NCI-H82 treated with DMSO at 0.1 percent for 48 hours (cell line): ENCODE results near the gene CPTP.

Source experiments
- DNase-seq: peaks from one replicate; lab custom pipeline; 2025; ENCODE audit not compliant: unreplicated experiment; lab: John Stamatoyannopoulos, UW

CPTP gene

GRCh38 chr1:1291548-1292441, 32.8 kb upstream of the CPTP start:
- peak; percentile 55 for DNase-seq

GRCh38 chr1:1292442-1292779, 32.2 kb upstream of the CPTP start:
- no peak for DNase-seq

DNA sequence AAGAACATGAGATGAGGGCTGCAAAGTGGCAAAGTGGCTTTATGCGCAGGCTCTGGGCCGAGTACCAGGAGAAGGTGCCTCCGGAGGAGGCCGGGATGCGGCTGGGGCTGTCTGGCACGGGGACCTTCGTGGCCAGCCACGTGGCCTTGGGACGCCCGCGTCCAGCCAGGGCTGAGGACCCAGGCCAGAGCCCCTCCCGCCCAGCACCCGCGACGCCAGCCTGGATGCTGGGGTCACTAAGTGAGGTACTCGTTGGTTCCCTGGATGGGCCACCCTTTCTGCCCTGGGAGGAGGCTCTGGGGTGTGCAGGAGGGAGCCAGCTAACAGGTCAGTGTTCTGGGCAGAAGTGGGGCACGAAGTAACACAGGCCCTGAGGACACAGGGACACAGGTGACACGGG, 31.8 kb upstream of the CPTP start:
- DNase-seq: no peak

- no peak for DNase-seq
These were observed 31.0 kb upstream of the CPTP start for GRCh38 chr1:1293263-1294249.

- no peak for DNase-seq
These were observed 30.2 kb upstream of the CPTP start for GRCh38 chr1:1294250-1294890.

GRCh38 chr1:1295154-1295923, 29.3 kb upstream of the CPTP start:
- no peak for DNase-seq

DNA sequence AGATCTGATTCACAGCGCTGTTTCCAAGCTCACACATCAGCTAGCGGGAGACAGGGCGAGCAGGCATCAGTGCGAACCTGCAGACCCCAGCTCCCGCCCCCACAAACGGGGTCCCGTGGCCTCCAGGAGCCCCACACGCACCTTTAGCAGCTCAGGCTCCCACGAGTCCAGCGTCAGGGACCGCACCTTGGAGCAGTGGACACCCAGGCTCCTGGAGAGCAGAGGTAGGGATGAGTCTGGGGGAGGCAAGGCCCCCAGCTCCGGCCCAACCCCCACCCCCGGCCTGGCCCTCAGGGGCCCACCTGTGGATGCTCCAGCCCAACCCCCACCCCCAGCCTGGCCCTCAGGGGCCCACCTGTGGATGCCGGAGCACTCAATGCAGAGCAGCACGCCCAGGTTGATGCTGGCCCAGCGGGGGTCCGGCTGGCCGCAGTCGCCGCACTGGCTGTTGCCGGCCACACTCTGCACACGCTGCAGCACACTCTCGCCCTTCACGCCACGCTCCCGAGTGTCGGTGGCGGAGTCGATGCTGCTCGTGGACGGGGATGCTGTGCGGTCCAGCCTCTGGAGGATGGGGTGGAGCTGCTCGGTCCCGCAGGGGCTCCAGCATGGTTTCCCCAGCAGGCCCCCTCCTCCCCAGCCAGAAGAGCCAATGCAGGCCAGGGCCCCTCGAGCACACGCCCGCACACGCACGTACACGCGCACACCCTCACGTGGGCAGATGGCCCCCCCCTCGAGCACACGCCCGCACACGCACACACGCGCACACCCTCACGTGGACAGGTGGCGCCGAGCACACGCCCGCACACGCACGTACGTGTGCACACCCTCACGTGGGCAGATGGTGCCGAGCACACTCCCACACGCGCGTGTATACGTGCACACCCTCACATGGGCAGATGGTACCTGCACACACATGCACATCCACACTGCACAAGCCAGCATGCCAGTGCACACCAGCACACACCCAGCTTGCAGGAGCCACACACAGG, 28.2 kb upstream of the CPTP start:
- DNase-seq: no peak

GRCh38 chr1:1297802-1298424, 26.7 kb upstream of the CPTP start:
- no peak for DNase-seq

- DNase-seq: peak; percentile 62
These were observed 25.5 kb upstream of the CPTP start for GRCh38 chr1:1298861-1299685.

- DNase-seq: no peak
These were observed 24.8 kb upstream of the CPTP start for GRCh38 chr1:1299686-1300351.

DNA sequence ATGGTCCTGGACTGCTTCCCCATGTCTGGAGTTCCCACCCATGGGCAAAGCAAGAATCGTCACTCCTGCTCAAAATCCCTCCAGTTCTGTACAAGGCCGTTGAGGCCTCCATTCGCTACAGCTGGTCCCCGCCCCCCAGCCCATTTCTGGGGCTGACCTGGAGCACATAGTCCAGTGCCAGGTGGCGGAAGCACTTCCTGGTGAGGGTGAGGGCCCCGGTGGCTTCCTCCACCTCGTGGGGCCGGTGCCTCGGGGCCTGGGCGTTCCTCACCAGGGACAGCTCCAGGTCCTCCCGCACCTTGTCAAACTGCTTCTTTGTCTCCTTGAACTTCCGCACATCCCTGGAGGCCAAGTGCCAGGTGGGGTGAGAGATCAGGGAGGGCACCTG, 24.3 kb upstream of the CPTP start:
- DNase-seq: no peak

GRCh38 chr1:1302006-1302430, 22.6 kb upstream of the CPTP start:
- DNase-seq: no peak

GRCh38 chr1:1302951-1303509, 21.6 kb upstream of the CPTP start:
- peak; percentile 43 for DNase-seq

- DNase-seq: no peak
These were observed 20.9 kb upstream of the CPTP start for GRCh38 chr1:1303736-1304135.

- peak; percentile 97 for DNase-seq
These were observed 20.0 kb upstream of the CPTP start for GRCh38 chr1:1304331-1305299.
